Breast epithelium (tissue), 3 donors: ENCODE measurements around the gene CUL1.

ENCODE experiments used
- CTCF ChIP-seq, 3 donors: fragments of 450-650 bp; IDR thresholded peaks; one replicate each; pipeline ENCODE4 v1.5.1; 2016 to 2017; ENCODE audit warnings: antibody characterized with exemption in 3 of 3, mild to moderate bottlenecking in 3 of 3, moderate library complexity in 3 of 3
- POLR2AphosphoS5 ChIP-seq, 3 donors: sonication (generic); formaldehyde crosslinking; IDR thresholded peaks; one replicate each; pipeline ENCODE4 v1.6.1; 2017; ENCODE audit warnings: antibody characterized with exemption in 3 of 3

- TF ChIP-seq CTCF (IDR thresholded peaks at IDR 0.05), result no peak
- TF ChIP-seq POLR2AphosphoS5 (IDR thresholded peaks at IDR 0.05), result no peak
These were observed 54.5 kb downstream of the CUL1 start for GRCh38 chr7:148753224-148753623.
